Neural progenitor cell (in vitro differentiated cells): ENCODE measurements around the gene IFTAP.

Source experiments
- EZH2 ChIP-seq: fragments of 200-600 bp; sonication (generic); IDR thresholded peaks from 2 replicates; pipeline ENCODE4 v1.6.1; 2017; ENCODE audit warnings: antibody characterized with exemption, mild to moderate bottlenecking, moderate library complexity
- EZH2phosphoT487 ChIP-seq: fragments of 200-600 bp; sonication (generic); IDR thresholded peaks from 2 replicates; pipeline ENCODE4 v1.6.1; 2017; ENCODE audit warnings: antibody characterized with exemption
- TF ChIP-seq, protein P1 (sequence below): fragments of 200-600 bp; sonication (generic); IDR thresholded peaks from 2 replicates; pipeline ENCODE4 v1.5.1; 2017; ENCODE audit warnings: antibody characterized with exemption, mild to moderate bottlenecking

DNA sequence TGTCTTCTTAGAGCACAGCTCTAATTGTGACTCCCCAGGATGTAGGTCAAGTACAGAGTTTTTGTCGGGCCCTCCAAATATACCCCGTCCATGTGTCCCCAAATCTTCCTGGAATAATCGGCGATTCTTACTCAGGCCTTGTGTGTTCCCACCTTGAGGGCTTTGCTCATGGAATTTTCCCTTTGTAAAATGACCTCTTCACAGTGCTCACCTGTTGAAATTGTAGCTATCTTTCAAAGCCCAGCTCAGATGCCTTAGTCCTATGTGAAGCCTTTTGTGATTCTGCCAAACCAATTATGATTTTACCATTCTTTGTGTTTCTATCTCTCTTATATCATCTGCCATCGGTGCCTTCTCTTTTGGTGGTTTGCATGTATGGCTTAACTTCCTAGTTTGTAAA, 33.8 kb downstream of the IFTAP start:
- TF ChIP-seq, protein P1, sequence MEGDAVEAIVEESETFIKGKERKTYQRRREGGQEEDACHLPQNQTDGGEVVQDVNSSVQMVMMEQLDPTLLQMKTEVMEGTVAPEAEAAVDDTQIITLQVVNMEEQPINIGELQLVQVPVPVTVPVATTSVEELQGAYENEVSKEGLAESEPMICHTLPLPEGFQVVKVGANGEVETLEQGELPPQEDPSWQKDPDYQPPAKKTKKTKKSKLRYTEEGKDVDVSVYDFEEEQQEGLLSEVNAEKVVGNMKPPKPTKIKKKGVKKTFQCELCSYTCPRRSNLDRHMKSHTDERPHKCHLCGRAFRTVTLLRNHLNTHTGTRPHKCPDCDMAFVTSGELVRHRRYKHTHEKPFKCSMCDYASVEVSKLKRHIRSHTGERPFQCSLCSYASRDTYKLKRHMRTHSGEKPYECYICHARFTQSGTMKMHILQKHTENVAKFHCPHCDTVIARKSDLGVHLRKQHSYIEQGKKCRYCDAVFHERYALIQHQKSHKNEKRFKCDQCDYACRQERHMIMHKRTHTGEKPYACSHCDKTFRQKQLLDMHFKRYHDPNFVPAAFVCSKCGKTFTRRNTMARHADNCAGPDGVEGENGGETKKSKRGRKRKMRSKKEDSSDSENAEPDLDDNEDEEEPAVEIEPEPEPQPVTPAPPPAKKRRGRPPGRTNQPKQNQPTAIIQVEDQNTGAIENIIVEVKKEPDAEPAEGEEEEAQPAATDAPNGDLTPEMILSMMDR, result no peak
- TF ChIP-seq EZH2phosphoT487 (no peak), EZH2 (no peak)
